PFSK-1 (cell line): ENCODE results near the gene C1orf226.

Source experiments
- FOXP2 ChIP-seq: optimal IDR thresholded peaks from 2 replicates; pipeline ENCODE3; 2011; ENCODE audit warnings: borderline replicate concordance, control low read depth, inconsistent platforms; ENCODE audit not compliant: insufficient read depth; ENCODE audit errors: extremely low read length, extremely low read depth
- POLR2AphosphoS5 ChIP-seq: IDR thresholded peaks from 2 replicates; pipeline ENCODE4 v1.6.1; 2012; ENCODE audit warnings: low read depth, mild to moderate bottlenecking, control low read depth, low read length, moderate library complexity
- SIN3A ChIP-seq: IDR thresholded peaks from 2 replicates; pipeline ENCODE4 v1.6.1; 2012; ENCODE audit warnings: mild to moderate bottlenecking, low read length, moderate library complexity, borderline replicate concordance; ENCODE audit not compliant: insufficient read depth
- TAF1 ChIP-seq: IDR thresholded peaks from 2 replicates; pipeline ENCODE4 v1.6.1; 2012; ENCODE audit warnings: low read length, control low read depth, borderline replicate concordance; ENCODE audit not compliant: insufficient read depth
- TF ChIP-seq, protein P1 (sequence below), 2 experiments: IDR thresholded peaks; 2 replicates each; pipeline versions ENCODE4 v1.6.1 to v1.8.0; 2011 to 2012; ENCODE audit warnings: low read depth in 2 of 2, low read length in 2 of 2, control low read depth in 1 of 2, inconsistent platforms in 1 of 2, mild to moderate bottlenecking in 1 of 2, moderate library complexity in 1 of 2; ENCODE audit not compliant: insufficient read depth in 1 of 2

C1orf226 gene

DNA sequence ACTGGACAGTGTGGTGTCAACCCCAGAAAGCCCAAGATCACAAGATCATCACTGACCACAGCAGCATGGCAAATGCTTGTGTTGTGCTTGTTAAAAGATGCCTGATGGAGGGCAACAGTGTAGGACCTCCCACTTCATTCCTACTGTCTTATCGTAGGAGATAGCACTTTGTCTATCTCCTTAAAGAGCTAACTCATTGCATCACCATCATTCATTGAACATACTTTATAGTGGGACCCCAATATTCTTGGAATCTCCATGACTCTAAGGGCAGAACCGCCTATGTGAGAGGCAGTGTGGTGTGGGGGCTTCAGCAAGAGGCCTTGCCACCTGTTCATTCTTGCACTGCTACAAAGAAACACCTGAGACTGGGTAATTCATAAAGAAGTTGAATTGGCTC, 35.4 kb downstream of the C1orf226 start:
- TF ChIP-seq, protein P1, sequence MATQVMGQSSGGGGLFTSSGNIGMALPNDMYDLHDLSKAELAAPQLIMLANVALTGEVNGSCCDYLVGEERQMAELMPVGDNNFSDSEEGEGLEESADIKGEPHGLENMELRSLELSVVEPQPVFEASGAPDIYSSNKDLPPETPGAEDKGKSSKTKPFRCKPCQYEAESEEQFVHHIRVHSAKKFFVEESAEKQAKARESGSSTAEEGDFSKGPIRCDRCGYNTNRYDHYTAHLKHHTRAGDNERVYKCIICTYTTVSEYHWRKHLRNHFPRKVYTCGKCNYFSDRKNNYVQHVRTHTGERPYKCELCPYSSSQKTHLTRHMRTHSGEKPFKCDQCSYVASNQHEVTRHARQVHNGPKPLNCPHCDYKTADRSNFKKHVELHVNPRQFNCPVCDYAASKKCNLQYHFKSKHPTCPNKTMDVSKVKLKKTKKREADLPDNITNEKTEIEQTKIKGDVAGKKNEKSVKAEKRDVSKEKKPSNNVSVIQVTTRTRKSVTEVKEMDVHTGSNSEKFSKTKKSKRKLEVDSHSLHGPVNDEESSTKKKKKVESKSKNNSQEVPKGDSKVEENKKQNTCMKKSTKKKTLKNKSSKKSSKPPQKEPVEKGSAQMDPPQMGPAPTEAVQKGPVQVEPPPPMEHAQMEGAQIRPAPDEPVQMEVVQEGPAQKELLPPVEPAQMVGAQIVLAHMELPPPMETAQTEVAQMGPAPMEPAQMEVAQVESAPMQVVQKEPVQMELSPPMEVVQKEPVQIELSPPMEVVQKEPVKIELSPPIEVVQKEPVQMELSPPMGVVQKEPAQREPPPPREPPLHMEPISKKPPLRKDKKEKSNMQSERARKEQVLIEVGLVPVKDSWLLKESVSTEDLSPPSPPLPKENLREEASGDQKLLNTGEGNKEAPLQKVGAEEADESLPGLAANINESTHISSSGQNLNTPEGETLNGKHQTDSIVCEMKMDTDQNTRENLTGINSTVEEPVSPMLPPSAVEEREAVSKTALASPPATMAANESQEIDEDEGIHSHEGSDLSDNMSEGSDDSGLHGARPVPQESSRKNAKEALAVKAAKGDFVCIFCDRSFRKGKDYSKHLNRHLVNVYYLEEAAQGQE (IDR thresholded peaks at IDR 0.05; ENCODE audit: insufficient read depth in 1 of 2, low read depth in 2 of 2, low read length in 2 of 2) = no peak
- TF ChIP-seq POLR2AphosphoS5 (no peak), TAF1 (no peak)

DNA sequence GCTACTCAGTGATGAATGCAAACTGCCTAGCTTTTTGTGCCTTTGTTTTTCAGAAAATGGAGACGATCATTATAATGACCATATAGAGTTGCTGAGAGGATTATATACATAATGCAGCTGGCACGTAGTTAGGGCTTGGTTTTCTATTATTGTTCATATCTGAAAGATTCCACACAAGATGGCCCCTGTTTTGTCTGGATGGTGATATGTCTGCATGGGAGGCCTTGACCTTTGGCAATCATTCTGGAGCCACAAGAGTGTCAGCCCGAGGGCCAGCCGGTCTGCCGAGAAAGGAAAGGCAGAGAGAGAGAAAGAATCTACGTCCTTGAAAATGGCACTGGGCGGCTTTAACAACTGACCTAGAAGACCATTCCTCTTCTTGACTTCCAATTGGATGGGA, 36.1 kb downstream of the C1orf226 start:
- TF ChIP-seq, protein P1 (IDR thresholded peaks at IDR 0.05; ENCODE audit: insufficient read depth in 1 of 2, low read depth in 2 of 2, low read length in 2 of 2) = no peak
- TF ChIP-seq TAF1 (no peak), FOXP2 (no peak), SIN3A (no peak), POLR2AphosphoS5 (no peak)

DNA sequence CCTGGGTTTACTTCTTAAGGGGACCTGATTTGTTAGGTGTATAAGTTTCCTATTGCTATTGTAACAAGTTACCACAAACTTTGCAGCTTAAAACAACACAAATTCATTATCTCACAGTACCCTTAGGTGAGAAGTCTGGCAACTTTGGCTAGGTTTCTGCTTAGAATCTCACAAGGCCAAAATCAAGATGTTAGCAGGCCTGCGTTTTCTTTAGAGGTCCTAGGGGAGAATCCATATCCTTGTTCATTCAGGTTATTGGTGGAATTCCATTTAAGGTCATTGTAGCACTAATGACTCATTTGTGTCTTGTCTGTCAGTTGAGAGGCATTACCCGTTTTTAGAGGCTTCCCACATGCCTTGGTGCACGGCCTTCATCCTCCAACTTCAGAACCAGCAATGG, 38.6 kb downstream of the C1orf226 start:
- TF ChIP-seq TAF1 = no peak
- no peak for TF ChIP-seq FOXP2
- TF ChIP-seq SIN3A = no peak
- TF ChIP-seq POLR2AphosphoS5 = no peak
- TF ChIP-seq, protein P1 (IDR thresholded peaks at IDR 0.05; ENCODE audit: insufficient read depth in 1 of 2, low read depth in 2 of 2, low read length in 2 of 2) = no peak

DNA sequence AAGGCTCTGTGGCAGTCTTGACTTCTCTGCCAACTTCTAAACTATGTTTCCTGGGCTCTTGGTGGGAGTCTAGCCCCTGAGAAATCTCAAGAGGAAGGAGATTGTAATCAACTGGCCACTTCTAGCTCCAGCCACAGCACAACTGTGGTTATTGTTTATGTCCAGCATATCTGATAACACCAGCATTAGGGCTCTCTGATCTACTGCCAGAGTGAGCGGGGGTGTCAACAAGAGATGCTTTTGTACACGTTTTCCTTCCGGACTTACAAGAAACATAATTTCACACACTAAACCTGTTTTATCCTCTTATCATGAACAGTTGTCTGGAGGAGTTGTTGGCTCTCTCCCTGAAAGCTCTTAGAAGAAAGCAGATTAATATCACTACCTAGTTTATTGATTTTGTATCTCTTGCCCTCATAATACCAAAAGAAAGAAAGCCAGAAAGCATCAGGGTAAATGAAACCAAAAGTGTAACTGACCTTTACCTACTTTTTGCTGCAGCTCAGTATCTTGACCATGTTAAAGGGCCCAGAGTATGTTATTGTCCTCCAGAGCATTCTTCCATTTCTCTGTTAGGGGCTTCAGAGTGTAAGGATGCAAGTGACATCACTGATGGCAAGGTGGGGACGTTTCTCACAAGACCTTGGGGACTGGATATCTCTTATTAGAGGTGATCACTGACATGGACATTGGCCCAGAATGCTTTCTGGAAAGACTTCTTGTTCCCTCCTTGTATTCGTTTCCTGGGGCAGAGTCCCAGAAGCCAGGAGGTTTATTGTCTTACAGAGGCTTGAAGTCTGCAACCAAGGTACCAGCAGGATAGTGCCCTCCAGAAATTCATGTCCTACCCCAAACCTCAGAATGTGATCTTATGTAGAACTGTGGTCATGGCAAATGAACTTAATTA, 40.0 kb downstream of the C1orf226 start:
- TF ChIP-seq FOXP2 (peak; percentile 17), POLR2AphosphoS5 (no peak)

DNA sequence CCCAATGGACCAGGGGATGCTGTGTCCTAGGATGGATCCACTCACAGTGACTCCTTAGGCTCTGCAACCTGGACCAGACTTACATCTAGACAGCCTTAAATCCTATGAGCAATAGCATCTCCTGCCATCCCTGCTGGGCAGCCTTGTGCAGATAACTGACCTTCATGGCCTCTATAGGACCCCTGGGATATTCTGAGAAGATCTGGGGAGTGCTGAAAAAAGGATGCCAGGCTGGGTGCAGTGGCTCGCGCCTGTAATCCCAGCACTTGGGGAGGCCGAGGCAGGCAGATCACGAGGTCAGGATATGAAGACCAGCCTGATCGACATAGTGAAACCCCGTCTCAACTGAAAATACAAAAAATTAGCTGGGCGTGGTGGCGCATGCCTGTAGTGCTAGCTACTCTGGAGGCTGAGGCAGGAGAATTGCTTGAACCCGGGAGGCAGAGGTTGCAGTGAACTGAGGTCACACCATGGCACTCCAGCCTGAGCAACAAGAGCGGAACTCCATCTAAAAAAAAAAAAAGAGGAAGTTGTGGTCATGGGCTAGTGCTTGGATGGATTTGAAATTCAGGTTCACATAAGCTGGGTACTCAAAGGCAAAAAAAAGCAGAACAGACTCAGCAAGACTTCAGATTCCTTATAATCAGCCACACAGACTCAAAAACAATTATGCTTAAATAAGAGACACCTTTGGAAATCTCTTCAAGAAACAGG, 41.3 kb downstream of the C1orf226 start:
- no peak for TF ChIP-seq FOXP2
- no peak for TF ChIP-seq POLR2AphosphoS5
- TF ChIP-seq, protein P1 (IDR thresholded peaks at IDR 0.05; ENCODE audit: insufficient read depth in 1 of 2, low read depth in 2 of 2, low read length in 2 of 2) = no peak
- TF ChIP-seq SIN3A = no peak
- no peak for TF ChIP-seq TAF1
